ENCODE data around the gene FLOT1. TPM values are rescaled to one million over a fixed set of nuclear protein-coding genes. Genes with fewer than 3 reads are reported as not detected.

The FLOT1 gene
- total and polyA plus RNA-seq, 2 of the 13 experiments (the other 11 are each of a cell fraction or from before 2014, with no cell fraction given), result 82.3 to 130 TPM

DNA sequence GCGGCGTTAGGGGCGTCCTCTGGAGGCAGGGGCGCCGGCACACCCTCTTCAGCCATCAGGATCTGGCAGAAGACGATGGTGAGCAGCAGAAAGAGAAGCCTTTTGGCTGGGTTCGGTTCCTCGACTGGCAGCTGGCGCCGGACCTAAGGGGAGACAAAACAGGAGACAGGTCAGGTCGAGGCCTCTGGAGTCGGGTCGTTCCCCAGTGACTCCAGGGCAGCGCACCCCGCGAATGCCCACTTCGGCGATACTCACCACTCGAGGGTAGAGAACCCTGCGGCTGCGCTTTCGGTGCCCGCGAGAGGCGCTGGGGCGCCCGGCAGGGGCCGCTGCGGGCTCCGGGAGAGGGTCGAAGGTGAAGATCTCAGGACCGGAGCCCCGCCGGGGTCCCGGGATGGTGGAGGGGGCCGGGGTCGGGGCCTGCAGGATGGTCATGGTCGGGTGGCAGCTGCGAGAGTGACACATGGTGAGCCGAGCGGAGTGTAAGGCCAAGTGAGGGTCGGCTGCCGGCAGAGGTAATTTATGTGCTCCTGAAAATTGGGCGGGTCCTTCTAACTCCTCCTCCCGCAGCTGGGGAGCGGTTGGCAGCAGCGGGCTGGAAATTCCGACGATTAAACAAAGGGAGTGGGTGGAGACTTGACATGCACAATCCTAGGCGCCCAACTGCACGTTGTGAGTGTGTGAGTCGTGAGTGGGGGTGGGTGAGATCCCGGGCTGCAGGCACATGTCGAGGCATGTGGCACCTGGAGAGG, 1.7 kb upstream of the FLOT1 start, which contains the start of gene IER3 (continued):
- TF ChIP-seq, protein P1, sequence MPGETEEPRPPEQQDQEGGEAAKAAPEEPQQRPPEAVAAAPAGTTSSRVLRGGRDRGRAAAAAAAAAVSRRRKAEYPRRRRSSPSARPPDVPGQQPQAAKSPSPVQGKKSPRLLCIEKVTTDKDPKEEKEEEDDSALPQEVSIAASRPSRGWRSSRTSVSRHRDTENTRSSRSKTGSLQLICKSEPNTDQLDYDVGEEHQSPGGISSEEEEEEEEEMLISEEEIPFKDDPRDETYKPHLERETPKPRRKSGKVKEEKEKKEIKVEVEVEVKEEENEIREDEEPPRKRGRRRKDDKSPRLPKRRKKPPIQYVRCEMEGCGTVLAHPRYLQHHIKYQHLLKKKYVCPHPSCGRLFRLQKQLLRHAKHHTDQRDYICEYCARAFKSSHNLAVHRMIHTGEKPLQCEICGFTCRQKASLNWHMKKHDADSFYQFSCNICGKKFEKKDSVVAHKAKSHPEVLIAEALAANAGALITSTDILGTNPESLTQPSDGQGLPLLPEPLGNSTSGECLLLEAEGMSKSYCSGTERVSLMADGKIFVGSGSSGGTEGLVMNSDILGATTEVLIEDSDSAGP (CRISPR knock-in tag; IDR thresholded peaks at IDR 0.05; ENCODE audit: borderline replicate concordance), result peak; percentile 92
- TF ChIP-seq NCOA2 (CRISPR knock-in tag; IDR thresholded peaks at IDR 0.05), result peak; percentile 73
- TF ChIP-seq BRCA1 (CRISPR knock-in tag; IDR thresholded peaks at IDR 0.05), result peak; percentile 93
- TF ChIP-seq, protein P2, sequence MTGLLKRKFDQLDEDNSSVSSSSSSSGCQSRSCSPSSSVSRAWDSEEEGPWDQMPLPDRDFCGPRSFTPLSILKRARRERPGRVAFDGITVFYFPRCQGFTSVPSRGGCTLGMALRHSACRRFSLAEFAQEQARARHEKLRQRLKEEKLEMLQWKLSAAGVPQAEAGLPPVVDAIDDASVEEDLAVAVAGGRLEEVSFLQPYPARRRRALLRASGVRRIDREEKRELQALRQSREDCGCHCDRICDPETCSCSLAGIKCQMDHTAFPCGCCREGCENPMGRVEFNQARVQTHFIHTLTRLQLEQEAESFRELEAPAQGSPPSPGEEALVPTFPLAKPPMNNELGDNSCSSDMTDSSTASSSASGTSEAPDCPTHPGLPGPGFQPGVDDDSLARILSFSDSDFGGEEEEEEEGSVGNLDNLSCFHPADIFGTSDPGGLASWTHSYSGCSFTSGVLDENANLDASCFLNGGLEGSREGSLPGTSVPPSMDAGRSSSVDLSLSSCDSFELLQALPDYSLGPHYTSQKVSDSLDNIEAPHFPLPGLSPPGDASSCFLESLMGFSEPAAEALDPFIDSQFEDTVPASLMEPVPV (CRISPR knock-in tag; IDR thresholded peaks at IDR 0.05), result peak; percentile 59; the same call in 1 of the 2 replicates
- no peak for TF ChIP-seq RARG (CRISPR knock-in tag; IDR thresholded peaks at IDR 0.05; ENCODE audit: low read depth)
- TF ChIP-seq CENPT (CRISPR knock-in tag; IDR thresholded peaks at IDR 0.05; ENCODE audit: low read depth), result no peak; the same call in 1 of the 2 replicates
- peak; percentile 37 for TF ChIP-seq SKI (IDR thresholded peaks at IDR 0.05; ENCODE audit: partially characterized antibody)
- no peak for TF ChIP-seq SYNCRIP (IDR thresholded peaks at IDR 0.05; ENCODE audit: insufficient read depth, low read depth, low read length)
- peak; percentile 88; the same call in 1 of the 2 replicates for TF ChIP-seq ZNF614 (CRISPR knock-in tag; IDR thresholded peaks at IDR 0.05; ENCODE audit: borderline replicate concordance)
- no peak; the same call in 1 of the 2 replicates for TF ChIP-seq KDM5A (IDR thresholded peaks at IDR 0.05; ENCODE audit: borderline replicate concordance, low read length)
- TF ChIP-seq ELF3 (CRISPR knock-in tag; IDR thresholded peaks at IDR 0.05), result peak; percentile 69; the same call in 1 of the 2 replicates
- TF ChIP-seq FOSL1 (CRISPR knock-in tag; IDR thresholded peaks at IDR 0.05; ENCODE audit: borderline replicate concordance), result peak; percentile 34; the same call in 1 of the 2 replicates
- no peak; the same call in 1 of the 2 replicates for TF ChIP-seq DNMT1 (CRISPR knock-in tag; IDR thresholded peaks at IDR 0.05)
- TF ChIP-seq SOX5 (CRISPR knock-in tag; IDR thresholded peaks at IDR 0.05; ENCODE audit: borderline replicate concordance), result peak; percentile 83
- 0 out of 2 replicates have a peak, but pooled peaks have one; percentile 24 for TF ChIP-seq PHF21A (CRISPR knock-in tag; IDR thresholded peaks at IDR 0.05)
- TF ChIP-seq IKZF4 (CRISPR knock-in tag; IDR thresholded peaks at IDR 0.05; ENCODE audit: borderline replicate concordance, low read depth, not compliant biosample characterization), result no peak
- TF ChIP-seq, protein P3, sequence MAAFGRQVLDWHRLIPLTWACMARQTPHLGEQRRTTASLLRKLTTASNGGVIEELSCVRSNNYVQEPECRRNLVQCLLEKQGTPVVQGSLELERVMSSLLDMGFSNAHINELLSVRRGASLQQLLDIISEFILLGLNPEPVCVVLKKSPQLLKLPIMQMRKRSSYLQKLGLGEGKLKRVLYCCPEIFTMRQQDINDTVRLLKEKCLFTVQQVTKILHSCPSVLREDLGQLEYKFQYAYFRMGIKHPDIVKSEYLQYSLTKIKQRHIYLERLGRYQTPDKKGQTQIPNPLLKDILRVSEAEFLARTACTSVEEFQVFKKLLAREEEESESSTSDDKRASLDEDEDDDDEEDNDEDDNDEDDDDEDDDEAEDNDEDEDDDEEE (CRISPR knock-in tag; IDR thresholded peaks at IDR 0.05), result no peak; the same call in 1 of the 2 replicates
- peak; percentile 97; the same call in 1 of the 2 replicates for TF ChIP-seq FIP1L1 (IDR thresholded peaks at IDR 0.05; ENCODE audit: borderline replicate concordance, insufficient read depth, low read depth, low read length)
